ENCODE data around the gene PTPRCAP.

GRCh38 chr11:67437809-67438157, 301 bp upstream of the PTPRCAP start:
- TF ChIP-seq CTCF (conservative IDR thresholded peaks at IDR 0.05; ENCODE audit: low read length) (no peak), EZH2phosphoT487 (IDR thresholded peaks at IDR 0.05; ENCODE audit: borderline replicate concordance) (no peak)

All from Loucy (cell line).